COLO668 (cell line): ENCODE data around the gene LEMD2.
A peak's percentile ranks its signal among the peaks of the same experiment; 100 is the strongest.

Experiments used
- DNase-seq: peaks from one replicate; lab custom pipeline; 2025; ENCODE audit not compliant: unreplicated experiment; lab: John Stamatoyannopoulos, UW

LEMD2 gene

GRCh38 chr6:33759887-33760629 is 28.9 kb downstream of the LEMD2 start:
- DNase-seq, result peak; percentile 17

- no peak for DNase-seq
These were observed 30.1 kb downstream of the LEMD2 start for GRCh38 chr6:33758815-33759216.

GRCh38 chr6:33757906-33758305 is 31.0 kb downstream of the LEMD2 start:
- DNase-seq, result peak; percentile 11

GRCh38 chr6:33757113-33757512 is 31.8 kb downstream of the LEMD2 start:
- DNase-seq, result no peak

- DNase-seq, result no peak
These were observed 32.5 kb downstream of the LEMD2 start for GRCh38 chr6:33756211-33756954.

- peak; percentile 92 for DNase-seq
These were observed 33.7 kb downstream of the LEMD2 start for GRCh38 chr6:33755070-33755869.

GRCh38 chr6:33754222-33754621 is 34.7 kb downstream of the LEMD2 start:
- no peak for DNase-seq

GRCh38 chr6:33752646-33753015 is 36.3 kb downstream of the LEMD2 start:
- DNase-seq, result no peak

GRCh38 chr6:33751771-33752645 is 36.9 kb downstream of the LEMD2 start:
- DNase-seq, result peak; percentile 51

- DNase-seq, result no peak
These were observed 38.5 kb downstream of the LEMD2 start for GRCh38 chr6:33750244-33750991.

- DNase-seq, result no peak
These were observed 39.5 kb downstream of the LEMD2 start for GRCh38 chr6:33749401-33749800.

- peak; percentile 27 for DNase-seq
These were observed 40.1 kb downstream of the LEMD2 start for GRCh38 chr6:33748841-33749240.

GRCh38 chr6:33747823-33748222 is 41.1 kb downstream of the LEMD2 start:
- no peak for DNase-seq

- DNase-seq, result no peak
These were observed 42.3 kb downstream of the LEMD2 start, which contains the start of gene IP6K3 for GRCh38 chr6:33746651-33747100. Gene IP6K3 (minus strand): TSS chr6:33746905. CDS start chr6:33735476, 11,429 bp downstream.

GRCh38 chr6:33746036-33746600 is 42.8 kb downstream of the LEMD2 start:
- peak; percentile 47 for DNase-seq

GRCh38 chr6:33745548-33745947 is 43.4 kb downstream of the LEMD2 start:
- peak; percentile 7 for DNase-seq

GRCh38 chr6:33744895-33745546 is 43.9 kb downstream of the LEMD2 start:
- DNase-seq, result peak; percentile 66

- DNase-seq, result peak; percentile 89
These were observed 44.7 kb downstream of the LEMD2 start for GRCh38 chr6:33744001-33744848.
